ENCODE results near the gene FOXD2.
"Not testable (repeated sequence)": the region's sequence is repeated elsewhere in the genome, so short reads cannot be mapped to it uniquely, and the experiment has no call there.

Gene FOXD2

GRCh38 chr1:47440599-47441081 is 2.8 kb downstream of the FOXD2 start:
- no peak for DNase-seq (ENCODE audit: low spot score)

- no peak for DNase-seq (ENCODE audit: low spot score)
Measured at GRCh38 chr1:47441450-47442106, 3.7 kb downstream of the FOXD2 start.

- no peak for DNase-seq (ENCODE audit: low spot score)
Measured at GRCh38 chr1:47442202-47442601, 4.4 kb downstream of the FOXD2 start.

DNA sequence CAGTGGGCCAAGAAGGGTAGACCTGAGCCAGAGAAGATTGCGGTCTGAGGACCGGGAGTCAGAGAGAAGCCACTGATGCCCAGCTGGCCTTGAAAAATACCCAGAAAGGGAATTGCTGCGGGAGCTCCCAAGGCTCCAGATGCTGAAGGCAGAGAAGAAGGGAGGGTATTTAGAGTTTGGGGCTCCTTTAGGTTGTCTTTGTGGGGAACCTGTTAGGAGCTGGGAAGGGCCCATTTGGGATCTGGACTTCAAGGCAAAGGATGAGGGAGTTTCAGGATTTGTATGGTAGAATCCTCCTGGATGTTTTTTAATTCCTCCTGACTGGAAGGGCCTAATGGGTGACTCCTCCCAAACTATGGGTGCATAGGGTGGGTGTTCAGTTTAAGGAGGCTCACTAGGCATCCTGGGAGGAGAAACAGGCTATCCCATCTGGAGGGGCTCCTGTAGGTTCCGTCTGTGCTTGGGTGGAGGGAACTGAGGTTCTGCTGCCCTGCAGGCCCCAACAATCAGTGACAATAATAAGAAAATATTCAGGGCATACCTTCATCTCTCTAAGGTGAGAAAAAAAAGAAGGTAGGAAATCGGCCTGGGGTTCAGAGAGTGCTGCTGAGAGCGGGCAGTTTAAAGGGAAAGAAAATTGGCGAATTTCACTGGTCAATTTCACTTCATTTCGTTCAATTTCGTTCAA is 5.1 kb downstream of the FOXD2 start:
- DNase-seq (ENCODE audit: low spot score) = no peak

GRCh38 chr1:47443530-47444296 is 5.9 kb downstream of the FOXD2 start:
- DNase-seq (ENCODE audit: low spot score) = no peak

GRCh38 chr1:47444297-47444561 is 6.4 kb downstream of the FOXD2 start:
- no peak for DNase-seq (ENCODE audit: low spot score)

GRCh38 chr1:47444562-47445465 is 7.0 kb downstream of the FOXD2 start:
- DNase-seq (ENCODE audit: low spot score) = no peak

- DNase-seq (ENCODE audit: low spot score) = no peak
Measured at GRCh38 chr1:47445823-47446550, 8.1 kb downstream of the FOXD2 start.

DNA sequence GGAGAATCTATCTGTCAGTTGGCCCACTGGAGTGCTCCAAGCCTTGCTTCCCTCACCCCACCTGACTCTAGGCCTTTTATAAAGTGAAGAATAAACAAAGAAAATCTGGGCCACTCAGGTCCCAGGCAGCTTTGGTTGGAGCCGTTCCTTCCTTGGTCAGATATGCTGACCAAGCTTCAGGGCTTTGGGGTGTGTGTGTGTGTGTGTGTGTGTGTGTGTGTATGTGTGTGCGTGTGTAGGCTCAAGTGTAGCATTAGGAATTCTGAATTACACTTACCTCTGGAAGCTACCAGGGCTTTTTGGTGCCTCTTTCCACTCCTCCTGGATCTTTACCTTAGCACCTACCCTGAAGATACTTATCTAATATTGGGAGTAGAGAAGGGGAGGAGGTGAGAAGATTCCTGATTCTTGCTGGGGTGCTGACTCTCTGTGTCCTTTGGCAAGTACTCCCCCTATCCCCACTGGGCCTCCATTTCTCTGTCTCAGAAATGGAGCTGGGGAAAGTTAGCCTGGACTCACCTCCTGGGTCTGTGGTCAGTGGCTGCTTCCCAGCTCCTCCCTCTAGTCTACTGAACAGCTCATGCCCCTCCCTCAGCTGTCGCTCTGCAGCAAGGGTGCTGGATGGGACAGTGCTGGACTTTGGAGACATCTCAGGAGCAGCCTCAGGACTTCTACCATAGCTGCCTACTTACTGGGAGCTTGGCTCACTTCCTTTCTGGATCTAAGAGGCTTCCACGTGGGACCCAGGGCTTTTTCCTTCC is 10.8 kb downstream of the FOXD2 start:
- DNase-seq (ENCODE audit: low spot score) = no peak

GRCh38 chr1:47449822-47450552 is 12.1 kb downstream of the FOXD2 start:
- no peak for DNase-seq (ENCODE audit: low spot score)

DNA sequence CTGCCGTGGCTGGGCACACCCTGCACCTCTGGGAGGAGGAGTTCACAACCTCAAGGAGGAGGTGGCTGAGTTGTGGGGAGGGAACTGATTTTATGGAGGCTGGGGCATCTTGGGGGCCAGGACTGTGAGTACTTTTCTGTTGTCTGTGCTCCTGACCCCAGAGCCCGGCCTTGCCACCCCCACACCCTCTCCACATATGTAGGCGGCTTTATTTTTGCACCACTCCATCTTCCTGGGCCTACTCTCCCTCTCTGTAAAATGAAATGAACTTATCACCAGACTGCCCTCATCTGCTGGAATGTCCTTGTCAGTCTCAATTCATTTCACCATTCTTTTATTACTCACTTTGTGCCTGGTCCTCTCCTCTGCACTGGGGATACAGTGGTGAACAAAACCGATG is 12.8 kb downstream of the FOXD2 start:
- no peak for DNase-seq (ENCODE audit: low spot score)

DNA sequence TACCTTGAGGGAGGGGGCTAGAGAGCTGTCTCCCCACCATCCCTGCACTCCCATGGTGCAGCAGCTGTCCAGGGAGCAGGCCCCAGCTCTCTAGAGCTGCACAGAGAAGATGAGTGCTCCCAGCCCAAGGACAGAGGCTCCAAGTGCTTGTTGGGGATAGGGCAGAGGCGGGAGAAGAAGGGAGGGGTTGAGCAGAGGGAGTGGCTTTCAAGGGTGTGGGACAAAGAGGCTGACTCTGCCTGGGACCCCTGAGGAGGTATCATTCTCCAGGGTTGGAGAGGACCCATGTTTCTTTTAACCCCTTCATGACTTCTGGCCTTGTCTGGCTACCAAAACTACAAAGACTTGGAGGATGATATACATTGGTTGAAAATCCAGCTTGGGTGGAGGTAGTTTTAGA is 14.6 kb downstream of the FOXD2 start:
- DNase-seq (ENCODE audit: low spot score) = no peak

DNA sequence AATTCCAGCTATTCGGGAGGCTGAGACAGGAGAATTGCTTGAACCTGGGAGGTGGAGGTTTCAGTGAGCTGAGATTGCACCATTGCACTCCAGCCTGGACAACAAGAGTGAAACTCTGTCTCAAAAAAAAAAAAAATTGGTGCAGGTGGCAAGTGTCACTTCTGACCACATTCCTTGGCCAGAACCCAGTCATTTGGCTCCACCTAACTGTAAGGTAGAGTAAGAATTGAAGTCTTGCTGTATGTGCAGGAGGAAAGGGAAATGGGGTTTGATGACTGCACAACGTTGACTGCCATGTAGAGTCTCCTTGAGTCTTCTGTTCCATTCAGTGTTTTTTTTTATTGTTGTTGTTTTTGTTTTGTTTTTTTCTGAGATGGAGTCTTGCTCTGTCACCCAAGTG is 16.1 kb downstream of the FOXD2 start:
- DNase-seq (ENCODE audit: low spot score) = not testable (repeated sequence)

DNA sequence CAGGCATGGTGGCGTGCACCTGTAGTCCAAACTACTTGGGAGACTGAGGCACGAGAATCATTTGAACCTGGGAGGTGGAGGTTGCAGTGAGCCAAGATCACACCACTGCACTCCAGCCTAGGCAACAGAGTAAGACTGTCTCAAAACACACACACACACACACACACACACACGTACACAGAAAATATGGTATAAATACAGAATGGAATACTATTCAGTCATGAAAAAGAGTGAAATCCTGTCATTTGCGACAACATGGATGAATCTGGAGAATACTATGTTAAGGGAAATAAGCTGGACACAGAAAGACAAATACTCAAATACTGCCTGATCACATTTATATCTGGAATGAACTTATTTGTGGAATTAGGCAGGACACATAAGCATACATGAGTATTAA is 18.4 kb downstream of the FOXD2 start:
- DNase-seq (ENCODE audit: low spot score) = no peak

GRCh38 chr1:47457547-47457946 is 19.7 kb downstream of the FOXD2 start:
- DNase-seq (ENCODE audit: low spot score) = not testable (repeated sequence)

DNA sequence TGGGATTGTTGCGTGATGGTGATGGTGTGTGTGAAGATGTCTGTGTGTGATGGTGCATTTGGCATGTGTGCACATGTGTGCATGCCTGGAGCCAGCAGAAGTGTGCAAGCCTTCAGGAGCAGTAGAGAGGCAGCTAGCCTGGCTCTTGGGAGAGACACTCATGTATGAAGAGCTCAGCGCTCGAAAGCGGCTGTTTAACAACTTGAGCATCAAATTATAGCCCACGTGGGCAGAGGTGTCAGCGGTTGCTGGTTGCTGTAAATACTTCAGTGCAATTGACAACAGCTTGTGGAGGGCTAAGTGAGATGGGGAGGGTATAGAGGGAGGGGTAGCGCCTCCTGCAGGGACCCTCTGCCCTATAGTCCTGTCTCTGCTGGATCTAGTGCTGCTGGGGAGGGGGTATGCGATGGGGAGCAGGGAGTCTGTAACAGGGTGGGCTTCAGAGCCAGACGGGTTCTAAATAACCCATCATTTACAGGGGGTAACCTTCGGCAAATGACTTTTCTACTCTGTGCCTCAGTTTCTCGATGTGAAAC is 21.5 kb downstream of the FOXD2 start:
- DNase-seq (ENCODE audit: low spot score) = no peak

GRCh38 chr1:47460040-47460439 is 22.2 kb downstream of the FOXD2 start:
- no peak for DNase-seq (ENCODE audit: low spot score)

- DNase-seq (ENCODE audit: low spot score) = no peak
Measured at GRCh38 chr1:47460456-47460855, 22.6 kb downstream of the FOXD2 start.

DNA sequence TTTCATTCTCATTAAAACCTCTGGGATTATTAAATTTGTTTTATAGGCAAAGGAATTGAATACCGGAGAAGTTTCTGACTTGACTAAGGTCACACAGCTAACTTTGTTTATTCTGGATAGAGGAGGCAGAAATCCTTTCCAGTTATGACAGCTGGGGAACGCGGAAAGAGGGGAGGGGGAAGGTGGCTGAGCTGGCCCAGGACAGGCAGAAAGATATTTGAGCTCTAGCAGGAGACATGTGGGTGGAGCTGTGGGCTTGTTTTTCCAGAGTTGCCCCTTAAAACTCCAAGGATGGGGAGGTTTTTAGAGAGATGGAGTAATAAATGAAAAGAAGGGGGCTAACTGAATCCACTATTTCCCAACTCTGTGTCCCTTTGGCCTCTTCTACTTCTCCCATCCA is 27.8 kb downstream of the FOXD2 start:
- DNase-seq (ENCODE audit: low spot score) = no peak

All from kidney tubule cell (primary cell).